ENCODE data around the gene GALE.
"Not testable (repeated sequence)": the region's sequence is repeated elsewhere in the genome, so short reads cannot be mapped to it uniquely, and the experiment has no call there.

GRCh38 chr1:23826590-23826989, 26.0 kb upstream of the GALE start:
- TF ChIP-seq, protein P1, sequence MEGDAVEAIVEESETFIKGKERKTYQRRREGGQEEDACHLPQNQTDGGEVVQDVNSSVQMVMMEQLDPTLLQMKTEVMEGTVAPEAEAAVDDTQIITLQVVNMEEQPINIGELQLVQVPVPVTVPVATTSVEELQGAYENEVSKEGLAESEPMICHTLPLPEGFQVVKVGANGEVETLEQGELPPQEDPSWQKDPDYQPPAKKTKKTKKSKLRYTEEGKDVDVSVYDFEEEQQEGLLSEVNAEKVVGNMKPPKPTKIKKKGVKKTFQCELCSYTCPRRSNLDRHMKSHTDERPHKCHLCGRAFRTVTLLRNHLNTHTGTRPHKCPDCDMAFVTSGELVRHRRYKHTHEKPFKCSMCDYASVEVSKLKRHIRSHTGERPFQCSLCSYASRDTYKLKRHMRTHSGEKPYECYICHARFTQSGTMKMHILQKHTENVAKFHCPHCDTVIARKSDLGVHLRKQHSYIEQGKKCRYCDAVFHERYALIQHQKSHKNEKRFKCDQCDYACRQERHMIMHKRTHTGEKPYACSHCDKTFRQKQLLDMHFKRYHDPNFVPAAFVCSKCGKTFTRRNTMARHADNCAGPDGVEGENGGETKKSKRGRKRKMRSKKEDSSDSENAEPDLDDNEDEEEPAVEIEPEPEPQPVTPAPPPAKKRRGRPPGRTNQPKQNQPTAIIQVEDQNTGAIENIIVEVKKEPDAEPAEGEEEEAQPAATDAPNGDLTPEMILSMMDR (IDR thresholded peaks at IDR 0.05): not testable (repeated sequence)
- not testable (repeated sequence) for TF ChIP-seq EZH2 (IDR thresholded peaks at IDR 0.05; ENCODE audit: borderline replicate concordance, insufficient read depth, low read depth, low read length, poor library complexity, severe bottlenecking)
